Activated naive CD8-positive, alpha-beta T cell treated with anti-CD3 and anti-CD28 coated beads, Interleukin-2, amount 10 ng/mL, durations not matched to agents 7 days and 5 days (primary cell): ENCODE measurements around the gene CSK. TPM values are rescaled to one million over a fixed set of nuclear protein-coding genes. Genes with fewer than 3 reads are reported as not detected.

Experiments
- ATAC-seq: fragments of 150-1000 bp; cut with Tn5 transposase; one replicate; pipeline ENCODE4 v1.10.0; 2021; ENCODE audit warnings: low read depth, moderate library complexity
- POLR2A ChIA-PET: fragments of 350-600 bp; sonication (Branson Sonifier 250); formaldehyde crosslinking; loops from one replicate; lab custom pipeline; 2021; ENCODE audit warnings: antibody characterized with exemption; lab: Charles Lee
- DNase-seq: peaks from one replicate; pipeline ENCODE4 v3.0.0; 2021
- H3K27ac Mint-ChIP-seq: one replicate; pipeline ENCODE4 v1.8.0; 2022; ENCODE audit warnings: mild to moderate bottlenecking, mixed read lengths
- H3K27me3 Mint-ChIP-seq: one replicate; pipeline ENCODE4 v1.8.0; 2022; ENCODE audit warnings: mild to moderate bottlenecking, moderate library complexity, mixed read lengths
- H3K36me3 Mint-ChIP-seq: one replicate; pipeline ENCODE4 v1.8.0; 2021; ENCODE audit warnings: mild to moderate bottlenecking, mixed read lengths
- H3K4me1 Mint-ChIP-seq: one replicate; pipeline ENCODE4 v1.8.0; 2021; ENCODE audit warnings: mixed read lengths
- H3K4me3 Mint-ChIP-seq: one replicate; pipeline ENCODE4 v1.8.0; 2022; ENCODE audit warnings: mild to moderate bottlenecking, moderate library complexity, mixed read lengths
- H3K9me3 Mint-ChIP-seq: one replicate; pipeline ENCODE4 v1.8.0; 2021; ENCODE audit warnings: mixed read lengths
- total RNA-seq, 2 experiments: library from RNA; stranded (reverse); gene quantifications; one replicate each; pipeline ENCODE4 v1.2.3, GENCODE V29; 2021

CSK gene
- total RNA-seq, 2 experiments from 2014 or later: 269 to 281 TPM

DNA sequence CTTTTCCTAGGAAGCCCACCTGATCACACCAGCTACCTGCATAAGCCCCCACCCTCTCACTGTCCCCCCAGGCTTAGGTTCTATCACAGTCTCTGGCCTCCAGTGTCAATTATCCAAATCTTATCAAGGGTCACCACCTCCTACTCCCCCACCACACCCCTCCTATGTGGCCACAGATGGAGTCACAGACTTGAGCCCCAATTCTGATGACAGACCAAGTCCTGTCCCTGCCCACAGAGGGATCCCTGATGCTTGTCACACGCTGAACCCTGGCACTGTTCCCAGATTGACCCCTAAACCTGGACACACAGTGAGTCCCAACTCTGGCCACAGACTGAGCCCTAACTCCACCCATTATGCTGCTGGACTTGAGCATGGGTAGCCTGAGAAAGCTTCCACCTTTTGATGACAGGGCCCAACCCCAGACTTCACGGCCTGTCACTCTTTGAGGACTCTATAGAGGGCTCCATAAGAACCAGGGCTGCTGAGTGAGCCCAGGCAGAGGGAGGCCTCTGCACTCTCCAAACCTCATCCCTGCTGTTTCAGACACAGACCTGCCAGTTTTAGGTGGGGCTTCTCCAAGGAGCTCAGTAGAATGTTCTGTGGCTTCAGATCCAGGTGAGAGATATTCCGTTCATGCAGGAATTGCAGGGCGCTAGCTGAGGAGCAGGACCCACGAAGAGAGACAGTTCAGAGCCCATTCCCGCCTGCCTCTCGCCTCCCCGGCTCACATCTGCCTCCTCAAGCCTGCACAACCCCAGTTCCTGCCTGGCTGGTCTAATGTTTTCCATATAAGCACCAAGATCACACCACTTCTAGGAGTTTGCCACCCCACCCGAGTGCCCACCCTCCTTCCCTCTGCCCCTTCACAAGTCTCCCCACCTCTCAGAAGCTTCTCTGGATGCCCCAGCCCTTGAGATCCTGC lies 59.2 kb downstream of the CSK start:
- H3K27ac Mint-ChIP-seq: peak overlapping the region; percentile 55
- peaks cover 5% of the 10 kb centered on the region for H3K36me3 Mint-ChIP-seq
- no peaks in the 10 kb centered on the region for H3K9me3 Mint-ChIP-seq
- ATAC-seq: no peak
- POLR2A ChIA-PET: interaction anchor here (1.4 kb wide), 1 partner anchor 52 kb away, joined by 4 read pairs; no protein-coding TSS in a partner anchor
- peak overlapping the region; percentile 92 for H3K4me3 Mint-ChIP-seq
- H3K4me1 Mint-ChIP-seq: peaks cover 41% of the 10 kb centered on the region
- DNase-seq: no peak
- no peaks in the 10 kb centered on the region for H3K27me3 Mint-ChIP-seq

DNA sequence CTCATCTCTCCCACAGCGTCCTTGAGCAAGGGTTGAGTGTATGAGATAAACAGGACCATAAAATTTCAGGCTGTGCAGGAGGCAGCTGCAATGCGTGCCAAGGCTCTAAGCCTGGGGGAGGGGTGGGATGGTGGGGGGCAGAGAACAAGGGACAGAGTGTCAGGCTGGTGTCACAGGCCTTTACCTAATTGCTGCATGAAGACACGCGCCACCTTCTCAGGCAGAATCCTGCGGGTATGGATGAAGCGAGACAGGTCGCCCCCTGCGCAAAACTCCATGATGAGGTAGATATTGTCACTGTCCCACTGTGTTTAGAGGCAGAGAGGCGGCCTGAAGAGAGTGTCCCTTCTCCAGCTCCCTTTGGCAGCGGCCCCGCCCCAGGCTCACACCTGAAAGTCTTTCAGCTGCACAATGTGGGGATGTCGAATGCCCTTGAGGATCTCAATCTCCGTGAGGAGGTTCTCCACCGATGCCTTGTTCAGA lies 60.1 kb downstream of the CSK start:
- DNase-seq: no peak

DNA sequence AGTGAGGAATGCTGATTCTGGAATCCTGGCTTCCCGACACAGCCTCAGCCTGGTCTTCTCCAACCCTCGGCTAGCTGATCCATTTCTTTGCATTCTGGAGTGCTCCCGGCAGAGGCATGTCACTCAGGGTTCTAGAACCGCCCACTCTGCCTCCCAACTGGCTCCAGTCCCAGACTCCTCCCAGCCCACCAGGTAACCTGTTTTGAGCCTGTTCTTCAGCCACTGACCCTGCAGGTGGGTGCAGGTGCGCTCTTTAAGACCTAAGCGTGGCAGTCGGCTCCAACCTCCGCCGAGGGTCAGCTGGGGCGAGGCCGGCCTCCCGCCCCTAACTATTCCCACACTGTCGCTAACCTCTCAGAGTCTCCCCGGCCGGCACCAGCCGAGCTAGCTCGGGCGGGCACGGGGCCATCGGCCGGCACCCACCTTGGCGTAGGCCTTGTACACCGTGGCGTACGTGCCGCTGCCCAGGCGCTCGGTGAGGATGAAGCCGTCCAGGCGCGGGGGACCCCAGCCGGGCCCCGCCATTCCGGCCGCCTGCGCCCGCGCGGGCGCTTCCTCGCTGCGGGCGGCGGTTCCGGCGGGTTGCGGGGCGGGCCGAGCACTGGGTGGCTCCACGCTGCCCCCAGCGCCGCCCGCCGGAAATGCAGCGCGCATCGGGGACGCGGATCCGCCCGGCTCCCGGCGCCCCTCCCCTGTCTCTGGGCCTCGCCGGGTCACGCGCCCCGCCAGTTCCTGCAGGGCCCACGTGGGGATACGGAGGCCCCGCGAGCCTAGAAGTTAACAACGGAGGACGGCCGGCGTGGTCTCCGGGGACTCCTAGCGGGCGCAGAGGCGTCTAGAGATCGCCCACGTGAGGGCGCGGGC lies 60.9 kb downstream of the CSK start, which contains the start of gene ULK3:
ULK3 (minus strand) TSS at position 576 of the 864 bp plus-strand sequence; CDS start at position 525, 51 bp downstream.
- Mint-ChIP-seq H3K4me1 (peaks cover 44% of the 10 kb centered on the region), H3K27me3 (no peaks in the 10 kb centered on the region), H3K36me3 (peaks cover 13% of the 10 kb centered on the region), H3K27ac (peak within 1 kb of the TSS; percentile 99), H3K9me3 (no peaks in the 10 kb centered on the region), H3K4me3 (peak within 1 kb of the TSS; percentile 92)
- peak; percentile 83 for ATAC-seq
- POLR2A ChIA-PET: interaction anchor here (0.8 to 1.4 kb wide), 5 partner anchors 27 to 65 kb away, joined by 4 to 6 read pairs (median 4); partner anchors contain the start of gene CSK
- DNase-seq: peak; percentile 98

More for the DNA sequence above, 60.1 kb downstream of the CSK start:
- H3K27me3 Mint-ChIP-seq: no peaks in the 10 kb centered on the region
- POLR2A ChIA-PET: interaction anchor here (0.8 to 1.4 kb wide), 4 partner anchors 28 to 65 kb away, joined by 4 to 6 read pairs (median 4); partner anchors contain the start of gene CSK
- H3K27ac Mint-ChIP-seq: peak overlapping the region; percentile 55
- no peak for ATAC-seq
- H3K36me3 Mint-ChIP-seq: peaks cover 8% of the 10 kb centered on the region
- peaks cover 44% of the 10 kb centered on the region for H3K4me1 Mint-ChIP-seq
- peak overlapping the region; percentile 92 for H3K4me3 Mint-ChIP-seq
- H3K9me3 Mint-ChIP-seq: no peaks in the 10 kb centered on the region

DNA sequence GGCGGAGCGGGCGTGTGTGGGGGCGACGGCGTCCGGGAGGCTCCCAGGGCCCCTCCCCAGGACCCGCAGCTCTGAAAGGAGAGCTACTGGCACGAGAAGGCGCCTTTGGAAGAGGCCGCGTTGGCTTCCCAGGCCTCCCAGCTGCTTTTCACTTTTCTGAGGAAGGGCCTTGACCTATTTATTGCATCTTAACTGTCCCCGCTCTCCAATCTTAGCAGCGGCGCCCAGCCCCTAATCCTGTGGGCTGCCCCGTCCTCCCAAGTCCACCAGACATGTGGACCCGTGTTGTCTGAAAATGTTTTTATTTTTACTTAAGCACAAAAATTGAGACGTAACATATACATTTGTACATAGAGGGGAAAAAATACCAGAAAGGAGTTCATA lies 61.6 kb downstream of the CSK start:
- peak overlapping the region; percentile 84 for H3K4me3 Mint-ChIP-seq
- peak overlapping the region; percentile 99 for H3K27ac Mint-ChIP-seq
- H3K4me1 Mint-ChIP-seq: peaks cover 44% of the 10 kb centered on the region
- DNase-seq (no peak), ATAC-seq (no peak)
- peaks cover 14% of the 10 kb centered on the region for H3K36me3 Mint-ChIP-seq
- POLR2A ChIA-PET: interaction anchor here (1.0 to 1.3 kb wide), 2 partner anchors 26 to 66 kb away, joined by 4 to 5 read pairs; no protein-coding TSS in a partner anchor
- H3K9me3 Mint-ChIP-seq: no peaks in the 10 kb centered on the region
- H3K27me3 Mint-ChIP-seq: no peaks in the 10 kb centered on the region

DNA sequence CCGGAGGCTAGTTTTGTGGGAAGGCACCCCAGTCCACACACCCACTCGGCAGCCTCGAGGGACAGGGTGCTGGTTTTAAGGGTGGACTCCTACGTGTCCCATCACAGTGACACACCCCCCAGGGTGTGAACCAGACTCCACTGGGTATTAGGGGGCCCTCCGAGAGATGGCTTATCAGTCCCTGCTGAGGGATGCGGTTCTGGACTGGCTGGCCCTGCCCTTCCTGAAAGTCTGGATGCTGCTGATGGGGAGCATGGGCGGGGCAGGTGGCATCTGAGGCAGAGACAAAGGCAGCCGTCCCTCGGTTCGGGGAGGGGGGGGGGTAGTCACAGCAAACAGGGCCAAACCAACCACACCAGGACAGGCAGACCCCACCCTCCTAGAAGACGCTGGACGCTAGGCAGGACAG lies 62.0 kb downstream of the CSK start:
- H3K4me3 Mint-ChIP-seq: peak overlapping the region; percentile 84

DNA sequence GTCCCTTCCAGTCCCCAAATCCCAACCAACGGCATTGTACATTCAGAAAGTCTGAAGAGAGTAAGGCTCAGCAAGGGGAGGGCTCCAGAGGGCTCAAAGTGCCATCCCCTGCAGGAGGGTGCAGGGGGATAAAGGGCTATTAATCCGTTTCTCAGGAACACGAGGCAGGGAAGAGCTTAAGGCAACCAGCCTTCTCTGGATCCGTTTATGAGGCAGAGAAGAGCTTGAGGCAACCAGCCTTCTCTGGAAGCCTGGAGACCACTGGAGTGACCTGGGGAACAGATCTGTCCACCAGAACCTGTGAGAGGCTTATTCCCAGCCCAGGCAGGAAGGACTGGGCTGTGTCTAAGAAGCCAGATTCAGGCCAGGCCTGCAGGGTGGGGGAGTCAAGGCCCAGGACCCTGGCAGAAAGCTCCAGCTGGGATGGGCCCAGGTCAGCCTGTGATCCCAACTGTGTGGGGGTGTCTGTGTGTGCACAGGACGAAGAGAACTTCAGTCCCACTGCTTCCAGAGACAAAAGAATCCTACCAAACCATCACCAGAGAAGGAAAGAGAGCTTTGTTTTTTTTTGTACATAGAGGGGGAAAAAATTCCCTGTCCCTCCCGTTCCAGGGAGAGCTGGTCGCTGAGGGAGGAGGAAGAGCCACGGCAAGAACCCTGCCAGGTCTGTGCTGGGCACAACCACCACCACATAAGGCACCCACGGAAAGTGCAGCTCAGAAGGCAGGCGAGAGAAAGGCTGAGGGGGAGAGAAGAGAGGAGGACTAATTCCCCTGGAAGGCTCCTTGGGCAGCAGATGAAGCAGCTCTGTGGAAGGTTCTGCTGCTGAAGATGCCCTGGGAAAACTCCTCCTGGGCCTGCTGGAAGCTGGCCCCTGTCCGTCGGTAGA lies 62.7 kb downstream of the CSK start:
- Mint-ChIP-seq H3K9me3 (no peaks in the 10 kb centered on the region), H3K4me1 (peaks cover 44% of the 10 kb centered on the region), H3K4me3 (peak overlapping the region; percentile 84), H3K36me3 (peaks cover 21% of the 10 kb centered on the region), H3K27me3 (no peaks in the 10 kb centered on the region), H3K27ac (peak overlapping the region; percentile 99)
- POLR2A ChIA-PET: interaction anchor here (0.6 to 1.6 kb wide), 14 partner anchors 15 to 179 kb away, joined by 3 to 8 read pairs (median 4); partner anchors contain the start of genes MPI and PPCDC
- DNase-seq: no peak
- ATAC-seq: no peak

More for the DNA sequence above, 62.0 kb downstream of the CSK start:
- ATAC-seq (no peak), DNase-seq (no peak)
- POLR2A ChIA-PET: interaction anchor here (0.6 to 1.6 kb wide), 7 partner anchors 26 to 60 kb away, joined by 4 to 8 read pairs (median 4); partner anchors contain the start of gene MPI
- Mint-ChIP-seq H3K4me1 (peaks cover 44% of the 10 kb centered on the region), H3K27ac (peak overlapping the region; percentile 99), H3K36me3 (peaks cover 19% of the 10 kb centered on the region), H3K9me3 (no peaks in the 10 kb centered on the region), H3K27me3 (no peaks in the 10 kb centered on the region)

DNA sequence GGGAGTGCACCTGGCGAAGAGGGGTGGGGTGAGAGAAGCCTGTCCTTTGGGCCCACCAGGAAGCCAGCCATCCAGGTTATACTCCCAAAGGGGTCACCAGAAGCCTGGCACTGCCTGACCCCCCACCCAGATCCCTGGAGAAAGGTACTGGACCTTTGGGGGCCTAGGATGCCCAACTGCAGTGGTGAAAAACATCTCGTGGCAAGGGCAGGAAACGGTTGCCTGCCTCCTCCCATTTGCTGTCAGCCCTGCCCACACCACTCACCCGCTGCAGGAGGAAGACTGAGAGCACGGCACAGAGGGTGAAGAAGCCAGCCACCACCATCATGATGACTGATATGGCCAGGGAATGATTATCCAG lies 63.3 kb downstream of the CSK start:
- Mint-ChIP-seq H3K36me3 (peaks cover 25% of the 10 kb centered on the region), H3K4me1 (peaks cover 44% of the 10 kb centered on the region), H3K9me3 (no peaks in the 10 kb centered on the region), H3K27ac (peak overlapping the region; percentile 99), H3K4me3 (peak overlapping the region; percentile 84), H3K27me3 (no peaks in the 10 kb centered on the region)
- ATAC-seq (peak; percentile 66), DNase-seq (peak; percentile 70)
- POLR2A ChIA-PET: interaction anchor here (0.6 to 1.6 kb wide), 14 partner anchors 13 to 178 kb away, joined by 3 to 8 read pairs (median 4); partner anchors contain the start of genes MPI and PPCDC

DNA sequence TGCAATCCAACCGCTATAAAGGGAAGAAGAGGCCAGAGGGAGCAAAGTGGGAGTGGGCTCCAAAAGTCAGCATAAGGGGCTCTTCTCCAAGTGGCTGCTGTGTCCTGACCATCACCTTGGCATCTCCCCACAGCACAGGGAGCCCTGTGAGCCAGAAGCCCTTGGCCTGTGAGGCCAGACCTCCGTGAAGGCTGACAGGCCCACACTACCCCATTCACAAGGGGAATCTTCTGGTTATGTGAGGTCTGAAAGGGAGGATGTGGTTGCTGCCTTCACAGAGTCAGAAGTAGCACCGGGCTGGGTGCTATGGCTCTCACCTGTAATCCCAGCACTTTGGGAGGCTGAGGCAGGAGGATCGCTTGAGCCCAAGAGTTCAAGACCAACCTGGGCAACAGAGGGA lies 63.7 kb downstream of the CSK start:
- DNase-seq: peak; percentile 55
- Mint-ChIP-seq H3K4me3 (peak overlapping the region; percentile 84), H3K27ac (peak overlapping the region; percentile 99), H3K27me3 (no peaks in the 10 kb centered on the region), H3K9me3 (no peaks in the 10 kb centered on the region), H3K36me3 (peaks cover 26% of the 10 kb centered on the region), H3K4me1 (peaks cover 44% of the 10 kb centered on the region)
- ATAC-seq: peak; percentile 47
- POLR2A ChIA-PET: interaction anchor here (0.6 to 1.6 kb wide), 6 partner anchors 13 to 178 kb away, joined by 3 to 8 read pairs (median 4); partner anchors contain the start of gene PPCDC

DNA sequence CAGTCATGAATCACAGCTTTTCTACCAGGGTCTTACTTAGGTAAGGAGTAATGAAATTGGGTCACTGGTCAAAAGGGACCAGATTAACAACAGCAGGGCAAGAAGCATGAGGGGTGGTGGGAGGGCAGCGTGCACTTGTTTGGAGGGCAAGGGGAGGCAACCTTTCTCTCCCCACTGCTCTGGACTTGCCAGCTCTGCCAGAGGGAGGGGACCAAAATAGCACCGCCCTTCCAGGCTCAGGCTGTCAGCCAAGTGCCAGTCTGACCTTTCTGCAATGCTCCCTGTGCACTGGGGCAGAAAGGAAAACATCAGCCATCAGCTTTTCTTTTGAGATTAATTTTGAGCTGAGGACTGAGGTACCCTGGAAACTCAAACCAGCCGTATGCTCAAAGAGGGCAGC lies 65.6 kb downstream of the CSK start:
- Mint-ChIP-seq H3K27ac (peak overlapping the region; percentile 64), H3K4me3 (no peak overlapping the region), H3K9me3 (no peaks in the 10 kb centered on the region), H3K36me3 (peaks cover 35% of the 10 kb centered on the region), H3K27me3 (no peaks in the 10 kb centered on the region), H3K4me1 (peaks cover 27% of the 10 kb centered on the region)
- DNase-seq: no peak
- no peak for ATAC-seq
- POLR2A ChIA-PET: interaction anchor here (1.1 kb wide), 1 partner anchor 50 kb away, joined by 3 read pairs; no protein-coding TSS in a partner anchor

DNA sequence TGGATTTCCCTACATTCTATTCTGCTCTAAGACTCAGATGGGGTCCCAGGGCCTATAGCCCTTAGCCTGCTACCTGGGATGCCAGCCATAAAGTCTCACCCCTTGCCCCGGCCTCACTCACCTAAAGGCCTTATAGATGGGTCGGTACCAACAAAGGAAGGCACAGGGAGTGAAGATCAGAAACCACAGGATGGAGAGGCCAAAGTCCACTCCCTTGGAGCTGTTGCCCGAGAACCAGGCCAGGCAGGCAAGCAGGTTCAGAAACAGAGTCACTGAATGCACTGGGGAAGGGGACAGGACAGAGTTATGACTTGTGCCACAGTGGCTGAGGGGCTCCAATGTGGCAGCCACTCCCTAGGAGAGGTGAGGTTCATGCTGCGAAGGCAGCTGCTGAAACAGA lies 68.5 kb downstream of the CSK start:
- Mint-ChIP-seq H3K4me1 (peaks cover 9% of the 10 kb centered on the region), H3K36me3 (peaks cover 37% of the 10 kb centered on the region), H3K27ac (no peak overlapping the region), H3K27me3 (no peaks in the 10 kb centered on the region), H3K9me3 (no peaks in the 10 kb centered on the region), H3K4me3 (no peak overlapping the region)
- ATAC-seq (no peak), DNase-seq (no peak)
- POLR2A ChIA-PET: no interaction called here

DNA sequence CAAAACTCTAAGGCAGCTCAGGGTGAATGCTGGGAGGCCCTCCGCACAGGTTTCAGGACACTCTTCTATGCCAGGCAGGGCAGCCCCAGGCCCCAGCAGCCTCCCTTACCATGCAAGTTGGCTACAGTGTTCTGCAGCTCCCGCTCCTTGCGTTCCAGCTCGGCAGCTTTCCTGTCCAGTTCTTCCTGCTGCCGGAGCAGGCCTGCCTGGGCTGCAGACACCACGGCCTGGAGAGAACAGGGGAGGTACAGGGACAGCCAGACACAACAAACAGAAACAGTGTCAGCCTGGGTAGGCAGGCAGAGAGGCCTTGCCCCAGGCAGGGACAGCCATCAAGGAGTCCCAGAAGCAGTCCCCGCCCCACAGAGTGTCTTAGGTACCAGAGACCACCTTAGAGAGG lies 70.1 kb downstream of the CSK start:
- no peaks in the 10 kb centered on the region for H3K27me3 Mint-ChIP-seq
- H3K27ac Mint-ChIP-seq: peak overlapping the region; percentile 38
- peaks cover 8% of the 10 kb centered on the region for H3K4me1 Mint-ChIP-seq
- ATAC-seq: no peak
- H3K9me3 Mint-ChIP-seq: no peaks in the 10 kb centered on the region
- H3K36me3 Mint-ChIP-seq: peaks cover 33% of the 10 kb centered on the region
- POLR2A ChIA-PET: interaction anchor here (0.6 kb wide), 1 partner anchor 25 kb away, joined by 4 read pairs; no protein-coding TSS in a partner anchor
- no peak for DNase-seq
- H3K4me3 Mint-ChIP-seq: no peak overlapping the region
